Suppressor macrophage treated with lipopolysaccharide for 1 hour (primary cell): ENCODE measurements around the gene STAG1.

Experiments
- DNase-seq, 3 donors: peaks; one replicate each; pipeline ENCODE4 v3.0.0-alpha.2; 2020 to 2022

STAG1 gene

GRCh38 chr3:136485777-136486176, 266.4 kb downstream of the STAG1 start:
- no peak for DNase-seq

GRCh38 chr3:136476280-136476679, 275.9 kb downstream of the STAG1 start:
- no peak for DNase-seq

DNA sequence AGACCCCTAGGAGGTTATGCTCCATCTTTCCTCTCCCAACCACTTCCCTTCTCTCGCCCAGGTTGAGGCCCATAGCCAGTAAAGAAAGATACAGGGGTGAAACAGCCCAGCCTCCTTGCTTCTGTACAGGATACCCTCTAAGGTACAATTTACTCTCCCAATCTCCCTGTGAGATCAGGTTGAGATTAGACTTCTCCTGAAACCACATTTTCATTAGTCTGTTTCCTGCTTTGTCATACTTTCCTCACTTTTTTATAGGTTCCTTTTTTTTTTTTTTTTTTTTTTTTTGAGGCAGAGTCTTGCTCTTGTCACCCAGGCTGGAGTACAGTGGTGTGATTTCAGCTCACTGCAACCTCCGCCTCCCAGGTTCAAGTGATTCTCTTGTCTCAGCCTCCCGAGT, 277.3 kb downstream of the STAG1 start:
- DNase-seq = peak in 1 of 3 donors; percentile 5

- DNase-seq = no peak
These were observed 278.4 kb downstream of the STAG1 start for GRCh38 chr3:136473716-136474326.

- DNase-seq = no peak
These were observed 286.9 kb downstream of the STAG1 start for GRCh38 chr3:136465296-136465695.

DNA sequence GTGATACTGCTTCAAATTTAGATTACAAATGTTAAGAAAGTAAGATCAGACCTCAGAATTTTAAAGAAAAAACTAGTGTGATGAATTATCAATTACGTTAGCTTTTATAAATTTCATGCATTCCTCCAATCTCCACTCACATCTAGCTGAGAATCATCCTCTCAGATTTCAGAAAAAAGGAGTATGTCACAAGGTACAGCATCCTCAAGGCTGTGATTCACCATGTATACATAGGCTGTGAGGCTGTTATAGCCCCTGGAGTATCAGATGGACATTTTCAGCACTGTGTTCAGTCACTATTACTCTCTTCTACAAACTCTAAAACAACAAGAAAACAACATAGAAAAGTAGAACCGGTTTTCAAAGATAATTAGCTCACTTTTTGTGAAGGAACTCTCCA, 287.7 kb downstream of the STAG1 start:
- DNase-seq = no peak

DNA sequence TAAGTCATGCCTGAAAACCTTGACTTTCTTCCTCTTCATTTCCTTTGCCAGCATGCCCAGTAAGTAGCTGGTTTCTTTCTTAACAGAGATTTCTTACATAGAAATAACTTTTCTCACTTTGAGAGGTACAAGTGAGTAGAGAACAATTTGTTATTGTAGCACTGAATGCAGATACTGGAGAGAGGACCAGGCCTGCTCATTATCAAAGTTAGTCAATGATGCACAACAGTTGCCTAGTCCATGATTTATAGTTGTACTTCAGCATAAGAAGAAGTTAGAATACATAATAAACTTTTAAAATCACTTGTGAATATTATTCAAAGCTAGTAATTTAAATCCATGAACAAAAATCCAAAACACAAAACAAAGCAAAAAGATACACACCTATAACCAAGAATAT, 289.0 kb downstream of the STAG1 start:
- no peak for DNase-seq

DNA sequence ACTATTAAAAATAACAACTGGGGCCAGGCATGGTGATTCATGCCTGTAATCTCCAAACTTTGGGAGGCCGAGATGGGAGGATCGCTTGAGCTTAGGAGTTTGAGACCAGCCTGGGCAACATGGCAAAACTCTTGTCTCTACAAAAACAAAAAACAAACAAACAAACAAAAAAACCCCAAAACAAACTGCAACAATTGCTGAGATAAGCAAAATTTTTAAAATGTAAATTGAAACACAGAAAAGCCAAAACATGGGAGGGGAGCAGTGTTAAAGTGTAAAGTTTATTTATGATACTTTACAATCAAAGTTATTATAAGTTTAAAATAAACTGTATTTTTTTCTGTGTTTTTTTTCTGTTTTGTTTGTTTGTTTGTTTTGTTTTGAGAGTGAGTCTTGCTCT, 294.4 kb downstream of the STAG1 start:
- no peak for DNase-seq

GRCh38 chr3:136456196-136456595, 296.0 kb downstream of the STAG1 start:
- DNase-seq = no peak

- DNase-seq = no peak
These were observed 307.6 kb downstream of the STAG1 start for GRCh38 chr3:136444581-136444980.

DNA sequence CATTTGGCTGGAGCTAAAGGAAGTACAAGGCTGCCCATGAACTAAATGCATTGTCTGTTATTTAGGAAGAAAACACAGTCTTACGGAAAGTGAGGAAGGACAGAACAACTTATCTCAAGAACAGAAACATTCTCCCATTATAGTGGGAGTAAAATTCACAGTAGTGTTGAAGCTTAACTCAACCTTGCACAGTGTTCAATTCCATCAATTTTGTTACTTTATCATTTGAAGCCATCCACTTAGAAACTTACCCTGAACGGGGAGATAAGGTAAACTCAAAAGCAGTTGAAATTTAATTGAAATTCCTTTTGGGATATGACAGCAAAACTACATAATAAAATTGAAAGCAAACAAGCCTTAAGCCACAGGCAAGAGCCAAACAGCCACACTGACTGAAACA, 315.1 kb downstream of the STAG1 start:
- no peak for DNase-seq

GRCh38 chr3:136434429-136434828, 317.7 kb downstream of the STAG1 start:
- DNase-seq = no peak

- no peak for DNase-seq
These were observed 319.5 kb downstream of the STAG1 start for GRCh38 chr3:136432685-136433084.

DNA sequence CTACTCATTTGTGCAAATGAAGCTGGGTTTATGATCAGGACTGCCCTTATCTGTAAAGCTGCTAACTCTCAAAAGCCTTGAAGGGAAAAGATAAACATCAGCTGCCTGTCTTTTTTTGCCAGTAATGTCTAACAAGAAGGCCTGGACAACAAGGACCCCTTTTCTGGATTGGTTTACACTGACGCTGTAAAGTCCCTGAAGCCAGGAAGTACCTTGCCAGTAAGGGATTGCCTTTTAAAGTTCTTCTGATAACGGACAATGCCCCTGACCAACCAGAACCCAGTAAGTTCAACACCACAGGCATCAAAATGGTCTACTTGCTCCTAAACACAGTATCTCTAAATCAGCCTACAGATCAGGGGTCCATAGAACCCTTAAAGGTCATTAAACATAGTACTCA, 324.0 kb downstream of the STAG1 start:
- no peak for DNase-seq

DNA sequence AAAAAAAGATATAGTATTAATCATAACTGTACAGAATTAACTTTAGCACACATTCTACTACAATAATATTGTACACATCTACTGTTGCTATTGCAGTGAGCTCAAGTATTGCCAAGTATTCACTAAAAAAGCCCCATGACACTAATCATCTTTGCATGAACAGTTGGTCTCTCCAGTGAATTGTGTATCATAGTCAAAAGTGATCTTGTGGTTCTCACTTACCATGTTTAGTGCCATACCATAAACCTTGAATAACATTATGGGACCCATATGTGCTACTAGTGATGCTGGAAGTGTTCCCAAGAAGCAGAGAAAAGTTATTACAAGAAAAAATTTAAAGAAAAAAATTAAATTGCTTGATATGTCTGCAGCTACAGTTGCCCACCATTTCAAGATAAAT, 324.9 kb downstream of the STAG1 start:
- DNase-seq = no peak

GRCh38 chr3:136414476-136414875, 337.7 kb downstream of the STAG1 start:
- DNase-seq = no peak

DNA sequence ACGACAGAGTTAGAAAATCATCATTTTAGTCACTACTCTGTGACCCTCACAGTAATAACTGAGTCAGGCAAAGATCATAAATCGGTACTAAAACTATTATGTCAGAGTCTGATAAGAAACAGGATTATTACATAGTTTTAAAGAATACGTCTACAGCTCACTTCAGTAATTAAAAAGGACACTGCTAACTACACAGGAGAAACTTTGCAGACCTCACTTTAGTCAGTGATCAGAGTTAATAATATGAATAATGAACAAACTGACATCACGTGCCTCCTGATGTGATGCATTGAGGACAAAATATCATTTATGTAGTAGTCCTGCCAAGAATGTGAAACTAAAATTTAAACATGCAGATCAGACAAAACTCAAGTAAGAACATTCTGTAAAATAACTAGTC, 339.9 kb downstream of the STAG1 start:
- no peak for DNase-seq

DNA sequence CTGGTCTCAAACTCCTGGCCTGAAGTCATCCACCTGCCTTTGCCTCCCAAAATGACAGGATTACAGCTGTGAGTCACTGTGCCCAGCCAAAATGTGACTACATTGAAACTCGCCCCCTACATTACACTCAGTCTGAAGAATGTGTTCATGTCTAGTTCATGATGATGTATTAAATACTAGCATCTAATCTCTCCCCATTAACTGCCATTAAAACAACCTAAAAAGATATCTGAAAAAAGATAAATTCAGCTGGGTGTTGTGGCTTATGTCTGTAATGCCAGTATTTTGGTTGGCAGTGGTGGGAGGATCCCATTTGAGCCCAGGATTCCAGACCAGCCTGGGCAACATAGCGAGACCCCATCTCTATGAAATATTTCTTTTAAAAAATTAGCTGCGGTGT, 342.6 kb downstream of the STAG1 start:
- no peak for DNase-seq

DNA sequence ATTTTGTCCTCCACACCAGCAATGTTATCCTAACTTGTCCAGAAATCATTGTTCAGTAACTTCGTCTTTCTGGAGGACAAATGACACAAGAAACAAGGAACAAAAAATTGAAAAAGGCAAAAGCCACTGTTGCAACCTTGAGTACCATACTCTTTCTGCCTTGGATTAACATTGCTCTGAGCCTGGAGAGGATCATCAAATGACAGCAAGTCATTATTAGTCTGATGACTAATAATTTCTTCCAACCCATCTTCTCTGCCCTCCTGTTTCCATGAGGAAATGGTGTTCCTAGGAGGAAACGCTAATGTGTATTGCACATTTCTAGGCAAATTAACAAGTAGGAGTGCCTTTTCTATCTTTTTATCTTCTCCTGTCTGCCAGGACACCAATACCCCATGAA, 348.1 kb downstream of the STAG1 start:
- no peak for DNase-seq

DNA sequence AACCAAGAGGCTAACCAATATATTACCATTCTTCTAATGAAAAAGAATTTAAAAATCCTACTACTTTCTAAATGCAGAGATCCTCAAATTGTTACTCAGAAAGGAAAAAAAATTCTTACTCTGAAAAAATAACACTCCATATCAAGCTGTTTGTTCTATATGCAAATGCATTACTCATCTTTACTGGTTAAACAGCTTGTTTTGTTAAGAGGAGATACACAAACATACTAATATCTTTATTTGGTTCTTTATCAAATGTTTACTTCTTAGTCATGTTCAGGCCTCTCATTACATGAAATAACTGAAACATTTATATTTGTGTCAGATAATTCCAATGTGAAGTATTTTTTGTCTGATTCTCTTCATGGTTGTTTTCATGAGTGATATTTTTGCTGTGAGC, 355.3 kb downstream of the STAG1 start:
- no peak for DNase-seq

DNA sequence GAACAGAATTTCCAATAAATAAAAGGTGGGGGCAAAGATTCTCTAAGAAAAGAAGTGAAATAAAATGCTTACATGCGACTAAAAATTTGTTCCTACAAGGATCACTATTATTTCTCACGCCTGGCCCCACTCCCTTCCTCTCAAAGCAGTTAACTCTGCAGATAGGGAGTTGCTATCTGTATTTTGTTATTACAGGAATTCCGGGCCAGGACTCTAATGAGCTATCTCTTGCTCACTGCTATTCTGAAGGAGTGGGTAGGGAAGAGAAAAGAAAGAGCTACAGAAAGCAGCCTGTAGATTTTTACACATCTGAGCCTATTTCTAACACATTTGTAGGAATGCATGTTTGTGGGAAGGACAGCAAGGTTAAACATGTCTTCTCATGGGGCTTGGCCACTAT, 361.6 kb downstream of the STAG1 start:
- DNase-seq = no peak

DNA sequence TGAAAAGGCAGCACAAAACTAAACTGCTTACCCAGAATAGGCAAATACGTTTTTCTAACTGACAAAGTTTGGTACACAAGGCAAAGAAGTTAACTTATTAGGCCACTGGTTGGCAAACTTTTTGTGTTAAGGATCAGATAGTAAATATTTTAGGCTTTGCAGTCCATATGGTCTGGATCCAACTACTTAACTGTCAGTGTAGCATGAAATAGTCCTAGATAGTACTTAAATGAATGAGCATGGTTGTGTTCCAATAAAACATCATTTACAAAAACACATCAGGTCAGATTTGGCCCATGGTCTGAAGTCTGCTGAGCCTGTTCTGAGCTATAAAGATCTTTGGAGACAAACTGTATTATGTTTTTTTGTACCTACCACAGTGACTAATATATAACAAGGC, 365.1 kb downstream of the STAG1 start:
- DNase-seq = no peak

GRCh38 chr3:136385457-136385856, 366.7 kb downstream of the STAG1 start:
- no peak for DNase-seq

DNA sequence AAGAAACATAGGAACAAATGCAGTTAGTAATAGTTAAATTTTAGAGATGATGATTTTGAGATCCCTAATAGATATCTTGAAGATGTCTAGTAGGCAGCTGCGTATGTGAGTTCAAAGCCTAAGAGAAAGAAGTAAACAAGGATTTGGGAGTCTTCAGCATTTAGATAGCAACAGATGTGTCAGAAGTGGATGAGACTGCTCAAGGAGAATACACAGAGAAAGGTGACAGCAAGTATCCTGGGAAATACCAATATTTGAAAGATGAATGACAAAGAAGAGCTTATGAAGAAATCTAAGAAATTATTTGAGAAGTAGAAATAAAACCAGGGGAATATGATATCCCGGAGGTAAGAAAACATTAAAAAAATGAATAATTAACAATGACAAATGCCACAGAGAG, 371.1 kb downstream of the STAG1 start:
- DNase-seq = no peak

DNA sequence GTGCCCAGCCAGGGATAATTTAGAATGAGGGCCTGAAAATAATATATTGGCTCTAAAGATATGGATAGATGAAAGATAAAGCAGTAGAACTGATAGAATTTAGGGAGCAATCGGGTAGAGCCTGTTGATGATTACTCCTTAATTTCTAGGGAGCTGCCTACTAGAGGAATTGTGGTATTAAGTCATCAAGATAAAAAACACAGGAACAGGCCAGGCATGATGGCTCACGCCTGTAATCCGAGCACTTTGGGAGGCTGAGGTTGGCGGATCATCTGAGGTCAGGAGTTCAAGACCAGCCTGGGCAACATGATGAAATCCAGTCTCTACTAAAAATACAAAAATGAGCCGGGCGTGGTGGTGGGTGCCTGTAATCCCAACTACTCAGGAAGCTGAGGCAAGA, 371.6 kb downstream of the STAG1 start:
- no peak for DNase-seq

DNA sequence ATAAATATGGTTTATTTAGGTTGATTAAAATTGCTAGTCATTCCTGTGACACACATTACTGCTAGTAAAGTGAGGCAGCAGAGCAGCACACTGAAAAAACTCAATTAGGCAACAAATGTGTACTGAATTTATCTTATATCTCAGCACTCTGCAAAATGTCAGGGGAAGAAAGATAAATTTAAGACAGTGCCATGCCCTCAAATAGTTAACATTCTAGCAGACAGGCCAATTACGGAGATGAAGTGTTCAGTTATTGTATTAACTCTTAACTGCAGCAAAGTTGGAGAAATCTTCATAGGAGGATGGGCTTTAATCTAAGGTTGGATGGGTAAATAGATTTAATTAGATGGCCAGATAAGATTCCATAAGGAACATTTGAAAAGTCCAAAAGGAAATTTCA, 374.2 kb downstream of the STAG1 start:
- no peak for DNase-seq
